Gastroesophageal sphincter (tissue), 4 donors: ENCODE results near the gene UVRAG. TPM values are rescaled to one million over a fixed set of nuclear protein-coding genes. Genes with fewer than 3 reads are reported as not detected.
A peak's percentile ranks its signal among the peaks of the same experiment; 100 is the strongest.

Source experiments
- ATAC-seq: fragments of 150-250 bp; one replicate; pipeline ENCODE4 v1.9.1; 2016; ENCODE audit warnings: mild to moderate bottlenecking, moderate library complexity
- H3K27ac ChIP-seq, 4 donors: fragments of 200-600 bp; sonication (generic) in 3 of 4; 1 replicate in 3 of 4; 2 replicates in 1 of 4; pipeline ENCODE4 v1.5.1; 2016 to 2019
- H3K27me3 ChIP-seq: fragments of 200-600 bp; sonication (generic); one replicate; pipeline ENCODE4 v1.5.1; 2019
- H3K36me3 ChIP-seq, 2 donors: fragments of 200-600 bp; sonication (generic); one replicate each; pipeline ENCODE4 v1.5.1; 2019; ENCODE audit warnings: control low read depth in 1 of 2
- H3K4me1 ChIP-seq, 3 donors: fragments of 200-600 bp; sonication (generic); 1 replicate in 2 of 3; 2 replicates in 1 of 3; pipeline ENCODE4 v1.5.1; 2016 to 2019; ENCODE audit warnings: control low read depth in 2 of 3
- H3K4me3 ChIP-seq, 2 donors: fragments of 200-600 bp; sonication (generic); one replicate each; pipeline ENCODE4 v1.5.1; 2019; ENCODE audit warnings: mild to moderate bottlenecking in 1 of 2, moderate library complexity in 1 of 2
- H3K9me3 ChIP-seq, 3 donors: fragments of 200-600 bp; sonication (generic); one replicate each; pipeline ENCODE4 v1.5.1; 2017 to 2019; ENCODE audit warnings: control low read depth in 2 of 3
- EP300 ChIP-seq: sonication (generic); formaldehyde crosslinking; IDR thresholded peaks from one replicate; pipeline ENCODE4 v1.6.1; 2017; ENCODE audit warnings: antibody characterized with exemption, mild to moderate bottlenecking
- POLR2A ChIP-seq, 2 donors: fragments of 450-650 bp; IDR thresholded peaks; one replicate each; pipeline ENCODE4 v1.6.1; 2017; ENCODE audit warnings: antibody characterized with exemption in 2 of 2, mild to moderate bottlenecking in 2 of 2, moderate library complexity in 1 of 2
- POLR2AphosphoS5 ChIP-seq: sonication (generic); formaldehyde crosslinking; IDR thresholded peaks from one replicate; pipeline ENCODE4 v1.6.1; 2017; ENCODE audit warnings: antibody characterized with exemption
- WGBS, 2 donors: methylation state at CpG; one replicate each; pipeline ENCODE4 v1.1.5; 2018; ENCODE audit warnings: low coverage in 1 of 2; 5-methylcytosine and 5-hydroxymethylcytosine counted together
- total RNA-seq, 4 donors: library from RNA; depleted of rRNA; stranded (reverse); fragments of >200 nt; gene quantifications; one replicate each; pipeline ENCODE4 v1.1.0, GENCODE V29; 2016
- TF ChIP-seq, protein P1 (sequence below), 4 experiments: fragments of 200-600 bp in 2 of 4; fragments of 450-650 bp in 2 of 4; sonication (generic) in 1 of 4; IDR thresholded peaks; one replicate each; pipeline ENCODE4 v1.5.1; 2017 to 2019; ENCODE audit warnings: antibody characterized with exemption in 4 of 4, mild to moderate bottlenecking in 2 of 4, moderate library complexity in 2 of 4

The UVRAG gene
- total RNA-seq, 4 donors from 2014 or later, result 28.1 to 50.1 (median 34.7) TPM

DNA sequence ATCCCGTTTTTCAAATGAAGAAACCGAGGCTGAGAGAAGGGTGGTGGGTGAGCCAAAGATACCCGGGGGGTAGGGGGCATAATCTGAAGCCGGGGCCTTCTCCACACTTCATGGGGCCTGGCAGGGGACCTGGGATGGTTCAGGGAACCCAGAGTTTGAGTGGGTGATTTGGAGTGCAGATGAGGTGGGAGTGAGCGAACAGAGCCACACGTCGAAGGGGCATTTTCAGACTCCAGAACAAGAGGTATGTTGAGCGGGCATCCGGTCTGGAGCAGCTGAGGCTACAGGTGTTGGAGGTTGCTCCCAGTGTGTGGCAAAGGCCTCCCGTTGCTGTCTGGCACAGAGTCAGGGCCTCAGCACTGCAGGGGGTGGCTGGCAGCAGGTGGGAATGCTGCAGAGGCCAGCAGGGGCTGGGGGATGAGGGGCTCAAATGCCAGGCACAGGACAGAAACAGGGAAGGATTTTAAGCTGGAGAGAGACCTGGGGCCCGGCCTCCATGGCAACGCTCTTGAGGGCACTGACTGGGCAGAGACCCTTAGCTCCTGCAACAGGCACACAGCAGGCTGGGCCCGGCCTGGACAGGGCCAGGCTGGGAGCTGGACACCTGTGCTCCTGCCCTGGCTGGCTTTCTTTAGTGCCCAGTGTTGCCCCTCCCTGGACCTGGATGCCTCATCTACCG, 345.1 kb downstream of the UVRAG start:
- H3K4me1 ChIP-seq, result peaks cover 0 to 17% (median 12%) of the 10 kb centered on the region in 3 donors
- no peak for TF ChIP-seq POLR2A (IDR thresholded peaks at IDR 0.05)
- ATAC-seq, result no peak
- WGBS, 2 donors, result 70 to 81% methylated on average over 2 to 9 of the region's 14 CpGs
- no peak overlapping the region for H3K4me3 ChIP-seq
- H3K36me3 ChIP-seq, result no peaks in the 10 kb centered on the region
- H3K9me3 ChIP-seq, result no peaks in the 10 kb centered on the region
- H3K27me3 ChIP-seq, result no peaks in the 10 kb centered on the region
- H3K27ac ChIP-seq, result no peak overlapping the region

DNA sequence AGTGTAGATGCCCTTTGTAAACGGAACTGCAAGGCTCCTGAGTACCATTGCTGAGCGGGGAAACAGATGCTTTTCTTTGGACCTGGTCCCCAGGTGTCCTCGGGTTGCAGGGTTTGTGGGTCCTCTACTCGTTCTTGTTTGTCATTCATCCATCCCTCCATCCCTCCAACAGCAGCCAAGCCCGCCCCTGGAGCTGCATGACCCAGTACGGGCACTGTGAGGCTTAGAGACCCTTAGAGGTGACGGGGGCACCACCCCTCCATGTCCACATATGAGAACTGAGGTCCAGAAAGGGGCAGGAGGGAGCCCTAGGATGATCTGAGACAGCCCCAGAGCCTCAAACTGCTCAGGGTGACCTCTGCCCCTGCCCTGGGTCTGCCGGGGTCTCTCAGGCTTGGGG, 345.8 kb downstream of the UVRAG start:
- Histone ChIP-seq H3K4me3 (no peak overlapping the region), H3K4me1 (peaks cover 0 to 17% (median 12%) of the 10 kb centered on the region in 3 donors), H3K27me3 (no peaks in the 10 kb centered on the region), H3K36me3 (no peaks in the 10 kb centered on the region), H3K9me3 (no peaks in the 10 kb centered on the region), H3K27ac (no peak overlapping the region)
- WGBS, 2 donors, result 100% methylated on average over 1 of the region's 8 CpGs; no CpG with 5 or more reads in 1 of the 2 donors
- ATAC-seq, result no peak
- TF ChIP-seq EP300 (no peak), POLR2AphosphoS5 (no peak)
- TF ChIP-seq, protein P1, sequence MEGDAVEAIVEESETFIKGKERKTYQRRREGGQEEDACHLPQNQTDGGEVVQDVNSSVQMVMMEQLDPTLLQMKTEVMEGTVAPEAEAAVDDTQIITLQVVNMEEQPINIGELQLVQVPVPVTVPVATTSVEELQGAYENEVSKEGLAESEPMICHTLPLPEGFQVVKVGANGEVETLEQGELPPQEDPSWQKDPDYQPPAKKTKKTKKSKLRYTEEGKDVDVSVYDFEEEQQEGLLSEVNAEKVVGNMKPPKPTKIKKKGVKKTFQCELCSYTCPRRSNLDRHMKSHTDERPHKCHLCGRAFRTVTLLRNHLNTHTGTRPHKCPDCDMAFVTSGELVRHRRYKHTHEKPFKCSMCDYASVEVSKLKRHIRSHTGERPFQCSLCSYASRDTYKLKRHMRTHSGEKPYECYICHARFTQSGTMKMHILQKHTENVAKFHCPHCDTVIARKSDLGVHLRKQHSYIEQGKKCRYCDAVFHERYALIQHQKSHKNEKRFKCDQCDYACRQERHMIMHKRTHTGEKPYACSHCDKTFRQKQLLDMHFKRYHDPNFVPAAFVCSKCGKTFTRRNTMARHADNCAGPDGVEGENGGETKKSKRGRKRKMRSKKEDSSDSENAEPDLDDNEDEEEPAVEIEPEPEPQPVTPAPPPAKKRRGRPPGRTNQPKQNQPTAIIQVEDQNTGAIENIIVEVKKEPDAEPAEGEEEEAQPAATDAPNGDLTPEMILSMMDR (IDR thresholded peaks at IDR 0.05), result no peak

DNA sequence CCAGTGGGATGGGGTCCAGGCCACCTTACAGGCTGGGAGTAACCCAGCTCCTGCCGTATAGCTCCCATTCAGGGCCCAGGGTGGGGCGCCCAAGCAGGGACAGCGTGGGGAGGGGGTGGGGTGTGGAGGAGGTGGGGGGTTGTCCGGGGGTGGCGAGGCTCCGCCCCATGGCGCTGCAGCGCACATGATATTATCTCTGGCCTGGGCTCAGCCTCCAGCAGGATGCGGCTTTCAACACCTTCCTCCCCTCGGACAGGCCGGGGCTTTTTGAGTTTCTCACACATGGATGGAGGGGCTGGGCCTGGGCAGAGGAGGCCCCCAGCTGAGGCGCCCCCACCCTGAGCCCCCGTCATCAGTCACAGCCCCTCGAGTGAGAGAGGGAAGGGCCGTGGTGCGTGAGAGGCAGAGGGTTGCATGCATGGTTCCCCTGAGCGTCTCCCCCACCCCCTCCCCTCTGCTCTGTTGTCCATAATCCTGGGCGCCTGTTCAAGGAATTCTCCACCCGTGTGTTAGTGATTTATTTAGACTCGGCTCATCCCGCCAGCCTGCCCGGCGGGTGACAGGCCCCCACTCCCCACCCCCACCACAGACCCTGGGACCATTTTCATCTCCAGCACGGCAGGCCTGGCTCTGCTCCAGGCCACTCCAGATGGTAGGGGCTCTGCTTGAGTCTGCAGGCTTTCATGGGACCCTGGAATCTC, 346.4 kb downstream of the UVRAG start:
- peak; percentile 28 for ATAC-seq
- H3K4me3 ChIP-seq, result peak overlapping the region in 1 of 2 donors; percentile 27
- WGBS, 2 donors, result 2% methylated on average over 9 of the region's 24 CpGs; no CpG with 5 or more reads in 1 of the 2 donors

DNA sequence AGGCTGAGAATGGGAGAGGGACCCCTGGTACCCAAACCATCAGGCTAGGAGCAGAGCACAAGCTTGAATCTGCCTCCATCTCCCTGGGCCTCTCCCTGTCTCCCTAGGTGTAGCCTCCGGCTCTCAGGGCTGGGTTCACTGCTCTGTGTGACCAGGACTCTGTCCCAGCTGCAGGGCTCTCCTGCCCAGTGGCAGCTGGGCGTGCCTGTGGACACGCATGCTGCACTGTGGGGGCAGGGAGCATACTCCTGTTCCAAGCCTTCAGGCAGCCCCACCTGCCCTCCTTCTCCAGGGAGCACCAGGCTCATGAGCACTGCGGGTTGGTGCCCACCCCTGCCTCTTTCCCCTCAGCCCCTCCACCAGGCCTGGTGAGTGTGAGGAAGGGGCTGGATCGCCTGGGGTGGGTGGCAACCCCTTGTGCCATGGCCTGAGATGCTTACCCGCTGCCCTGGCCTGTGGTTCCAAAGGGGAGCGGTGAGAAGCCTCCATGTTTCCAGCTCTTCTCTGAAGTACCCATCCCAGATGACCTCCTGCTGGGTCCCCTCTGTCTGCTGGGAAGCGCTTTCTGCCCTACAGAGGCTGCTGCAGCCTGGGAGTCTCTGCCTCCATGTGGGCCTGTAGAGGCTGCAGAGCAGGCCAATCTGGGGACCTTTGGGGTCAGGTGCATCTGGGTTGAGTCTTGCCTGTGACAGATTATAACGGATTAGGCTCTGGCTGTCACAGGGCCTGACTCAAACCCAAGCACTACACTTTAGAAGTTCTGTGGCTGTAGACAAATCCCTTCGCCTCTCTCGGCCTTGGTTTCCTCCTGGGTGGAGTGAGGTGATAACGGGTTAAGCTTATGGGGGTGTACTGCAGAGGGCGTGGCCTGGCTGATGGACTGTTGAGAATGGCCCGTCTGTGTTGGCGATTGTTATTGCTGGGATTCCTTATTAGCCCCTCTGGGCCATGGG, 347.6 kb downstream of the UVRAG start:
- WGBS, 2 donors, result 82 to 93% methylated on average over 5 to 8 of the region's 15 CpGs

More for the DNA sequence above, 346.4 kb downstream of the UVRAG start:
- no peak overlapping the region for H3K27ac ChIP-seq
- no peaks in the 10 kb centered on the region for H3K27me3 ChIP-seq
- H3K36me3 ChIP-seq, result no peaks in the 10 kb centered on the region
- TF ChIP-seq EP300 (no peak), POLR2A (IDR thresholded peaks at IDR 0.05) (no peak), POLR2AphosphoS5 (no peak)
- TF ChIP-seq, protein P1 (IDR thresholded peaks at IDR 0.05), result no peak
- H3K4me1 ChIP-seq, result peaks cover 0 to 17% (median 12%) of the 10 kb centered on the region in 3 donors
- H3K9me3 ChIP-seq, result no peaks in the 10 kb centered on the region

More for the DNA sequence above, 347.6 kb downstream of the UVRAG start:
- Histone ChIP-seq H3K27ac (no peak overlapping the region), H3K4me3 (no peak overlapping the region), H3K4me1 (peaks cover 0 to 17% (median 12%) of the 10 kb centered on the region in 3 donors), H3K36me3 (no peaks in the 10 kb centered on the region), H3K27me3 (no peaks in the 10 kb centered on the region), H3K9me3 (no peaks in the 10 kb centered on the region)
- TF ChIP-seq POLR2A (IDR thresholded peaks at IDR 0.05) (no peak), POLR2AphosphoS5 (no peak), EP300 (no peak)
- TF ChIP-seq, protein P1 (IDR thresholded peaks at IDR 0.05), result no peak
- ATAC-seq, result no peak
